Caco-2 (cell line): ENCODE data around the gene GSK3A. TPM values are rescaled to one million over a fixed set of nuclear protein-coding genes. Genes with fewer than 3 reads are reported as not detected.

Experiments
- BruUV-seq: library from RNA; stranded (reverse); fragments of 400-500 nt; replicated peaks from 2 replicates; lab custom pipeline; 2021; lab: Mats Ljungman, UMichigan
- CTCF ChIA-PET: fragments of 300-600 bp; sonication (Branson Sonifier 250); formaldehyde crosslinking; loops from one replicate; lab custom pipeline; 2022; ENCODE audit warnings: antibody characterized with exemption; lab: Charles Lee
- POLR2A ChIA-PET: fragments of 300-600 bp; sonication (Branson Sonifier 250); formaldehyde crosslinking; loops from one replicate; lab custom pipeline; 2022; ENCODE audit warnings: antibody characterized with exemption; lab: Charles Lee
- DNase-seq, 2 experiments: peaks; one replicate each; pipeline versions ENCODE4 v3.0.0 to v3.0.0-alpha.2; 2020 to 2022
- H3K27me3 ChIP-seq: replicated peaks from 2 replicates; pipeline ENCODE4 v1.6.0; 2011; ENCODE audit warnings: low read length; ENCODE audit not compliant: control insufficient read depth, insufficient read depth
- H3K36me3 ChIP-seq: 2 replicates; pipeline ENCODE4 v1.5.1; 2011; ENCODE audit warnings: low read length; ENCODE audit not compliant: control insufficient read depth, insufficient read depth
- H3K4me1 ChIP-seq: fragments of 250-450 bp; sonication (Bioruptor Pico); 2 replicates; pipeline ENCODE4 v1.5.1; 2020; ENCODE audit warnings: mild to moderate bottlenecking
- H3K4me3 ChIP-seq: 2 replicates; pipeline ENCODE4 v1.5.1; 2011; ENCODE audit warnings: low read depth, mild to moderate bottlenecking, control low read depth, low read length
- H3K9me3 ChIP-seq: fragments of 250-450 bp; sonication (Bioruptor Pico); 2 replicates; pipeline ENCODE4 v1.5.1; 2020; ENCODE audit warnings: mild to moderate bottlenecking, moderate library complexity
- H3K27ac Mint-ChIP-seq: one replicate; pipeline ENCODE4 v1.8.0; 2022; ENCODE audit warnings: mixed read lengths; ENCODE audit not compliant: unreplicated experiment
- H3K27me3 Mint-ChIP-seq: one replicate; pipeline ENCODE4 v1.8.0; 2022; ENCODE audit warnings: mixed read lengths; ENCODE audit not compliant: insufficient read depth, unreplicated experiment
- H3K36me3 Mint-ChIP-seq: one replicate; pipeline ENCODE4 v1.8.0; 2022; ENCODE audit warnings: mild to moderate bottlenecking, mixed read lengths; ENCODE audit not compliant: insufficient read depth, unreplicated experiment
- H3K4me1 Mint-ChIP-seq: one replicate; pipeline ENCODE4 v1.8.0; 2022; ENCODE audit warnings: low read depth, mixed read lengths; ENCODE audit not compliant: unreplicated experiment
- H3K4me3 Mint-ChIP-seq: one replicate; pipeline ENCODE4 v1.8.0; 2022; ENCODE audit warnings: mild to moderate bottlenecking, moderate library complexity, mixed read lengths; ENCODE audit not compliant: unreplicated experiment
- H3K9me3 Mint-ChIP-seq: one replicate; pipeline ENCODE4 v1.8.0; 2022; ENCODE audit warnings: mixed read lengths; ENCODE audit not compliant: unreplicated experiment
- intact Hi-C: fragments of 100-400 bp; cut with micrococcal nuclease; formaldehyde crosslinking; loops from one replicate; pipeline ENCODE4 v1.10.0; 2022; ENCODE audit not compliant: unreplicated experiment
- total RNA-seq: library from RNA; stranded (reverse); gene quantifications from 2 replicates; pipeline ENCODE4 v1.2.3, GENCODE V29; 2022
- TF ChIP-seq, protein P1 (sequence below), 2 experiments: fragments of 200-600 bp in 1 of 2; IDR thresholded peaks; 1 replicate in 1 of 2; 2 replicates in 1 of 2; pipeline versions ENCODE4 v1.5.1 to v1.8.0; 2011 to 2022; ENCODE audit warnings: antibody characterized with exemption in 1 of 2, control low read depth in 1 of 2, inconsistent platforms in 1 of 2, low read depth in 1 of 2, low read length in 1 of 2, mild to moderate bottlenecking in 1 of 2, moderate library complexity in 1 of 2; ENCODE audit not compliant: insufficient read depth in 1 of 2, severe bottlenecking in 1 of 2, unreplicated experiment in 1 of 2

The GSK3A gene
- total RNA-seq, 1 experiment from 2014 or later: 59.6 TPM

DNA sequence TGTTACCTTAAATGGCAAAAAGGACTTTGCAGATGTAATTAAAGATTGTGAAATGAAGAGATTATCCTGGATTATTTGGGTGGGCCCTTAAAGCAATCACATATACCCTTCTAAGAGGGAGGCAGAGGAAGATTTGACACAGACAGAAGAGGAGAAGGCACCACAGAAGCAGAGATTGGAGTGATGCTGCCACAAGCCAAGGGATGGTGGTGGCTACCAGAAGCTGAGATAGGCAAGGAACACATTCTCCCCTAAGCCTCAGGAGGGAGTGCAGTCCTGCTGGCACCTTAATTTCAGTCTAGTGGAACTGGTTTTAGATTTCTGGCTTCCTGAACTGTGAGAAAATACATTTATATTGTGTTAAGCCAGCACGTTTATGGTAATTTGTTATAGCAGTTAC, 49.1 kb downstream of the GSK3A start:
- TF ChIP-seq, protein P1, sequence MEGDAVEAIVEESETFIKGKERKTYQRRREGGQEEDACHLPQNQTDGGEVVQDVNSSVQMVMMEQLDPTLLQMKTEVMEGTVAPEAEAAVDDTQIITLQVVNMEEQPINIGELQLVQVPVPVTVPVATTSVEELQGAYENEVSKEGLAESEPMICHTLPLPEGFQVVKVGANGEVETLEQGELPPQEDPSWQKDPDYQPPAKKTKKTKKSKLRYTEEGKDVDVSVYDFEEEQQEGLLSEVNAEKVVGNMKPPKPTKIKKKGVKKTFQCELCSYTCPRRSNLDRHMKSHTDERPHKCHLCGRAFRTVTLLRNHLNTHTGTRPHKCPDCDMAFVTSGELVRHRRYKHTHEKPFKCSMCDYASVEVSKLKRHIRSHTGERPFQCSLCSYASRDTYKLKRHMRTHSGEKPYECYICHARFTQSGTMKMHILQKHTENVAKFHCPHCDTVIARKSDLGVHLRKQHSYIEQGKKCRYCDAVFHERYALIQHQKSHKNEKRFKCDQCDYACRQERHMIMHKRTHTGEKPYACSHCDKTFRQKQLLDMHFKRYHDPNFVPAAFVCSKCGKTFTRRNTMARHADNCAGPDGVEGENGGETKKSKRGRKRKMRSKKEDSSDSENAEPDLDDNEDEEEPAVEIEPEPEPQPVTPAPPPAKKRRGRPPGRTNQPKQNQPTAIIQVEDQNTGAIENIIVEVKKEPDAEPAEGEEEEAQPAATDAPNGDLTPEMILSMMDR (IDR thresholded peaks at IDR 0.05; ENCODE audit: insufficient read depth in 1 of 2, low read depth in 1 of 2, low read length in 1 of 2, severe bottlenecking in 1 of 2, unreplicated experiment in 1 of 2): no peak
- POLR2A ChIA-PET: no interaction called here
- intact Hi-C loops: no loop called here

DNA sequence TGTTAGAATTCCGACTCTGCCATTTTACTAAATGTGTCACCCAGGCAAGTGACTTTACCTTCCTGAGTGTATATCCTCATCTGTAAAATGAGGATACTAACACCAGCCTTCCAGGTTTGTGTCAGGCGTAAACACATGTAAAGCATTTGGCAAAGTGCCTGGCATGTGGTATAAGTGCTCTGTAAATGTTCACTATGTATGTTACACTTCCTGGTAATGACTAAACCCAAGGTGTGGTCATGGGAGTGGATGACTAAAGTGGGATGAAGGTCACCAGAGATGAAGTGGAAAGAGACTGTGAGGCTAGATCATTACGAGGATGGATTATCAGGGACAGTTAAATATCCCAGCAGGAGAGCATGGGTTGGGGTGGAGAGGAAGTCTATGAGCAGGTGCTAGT, 50.5 kb downstream of the GSK3A start:
- no peak overlapping the region for H3K4me3 ChIP-seq
- ChIA-PET POLR2A (no interaction called here), CTCF (no interaction called here)
- no peaks in the 10 kb centered on the region; the same call in 1 of the 2 replicates for H3K9me3 ChIP-seq
- peaks cover 11% of the 10 kb centered on the region; the same call in 1 of the 2 replicates for H3K4me1 ChIP-seq
- Mint-ChIP-seq H3K27me3 (peaks cover 3% of the 10 kb centered on the region), H3K27ac (no peak overlapping the region), H3K9me3 (peaks cover 13% of the 10 kb centered on the region), H3K4me1 (no peaks in the 10 kb centered on the region), H3K36me3 (peaks cover 9% of the 10 kb centered on the region), H3K4me3 (no peak overlapping the region)
- TF ChIP-seq, protein P1 (IDR thresholded peaks at IDR 0.05; ENCODE audit: insufficient read depth in 1 of 2, low read depth in 1 of 2, low read length in 1 of 2, severe bottlenecking in 1 of 2, unreplicated experiment in 1 of 2): no peak
- no TSS peak for BruUV-seq
- intact Hi-C loops: no loop called here
- no peak for DNase-seq
- no peaks in the 10 kb centered on the region; the same call in 1 of the 2 replicates for H3K27me3 ChIP-seq
- no peaks in the 10 kb centered on the region for H3K36me3 ChIP-seq

More for the DNA sequence above, 49.1 kb downstream of the GSK3A start:
- Mint-ChIP-seq H3K27ac (no peak overlapping the region), H3K27me3 (peaks cover 3% of the 10 kb centered on the region), H3K4me3 (no peak overlapping the region), H3K9me3 (peaks cover 13% of the 10 kb centered on the region), H3K4me1 (no peaks in the 10 kb centered on the region), H3K36me3 (peaks cover 22% of the 10 kb centered on the region)
- Histone ChIP-seq H3K9me3 (no peaks in the 10 kb centered on the region; the same call in 1 of the 2 replicates), H3K36me3 (0 out of 2 replicates have a peak, but pooled peaks cover 1% of the 10 kb centered on the region), H3K4me3 (no peak overlapping the region), H3K4me1 (peaks cover 11% of the 10 kb centered on the region; the same call in 1 of the 2 replicates), H3K27me3 (no peaks in the 10 kb centered on the region; the same call in 1 of the 2 replicates)
- CTCF ChIA-PET: no interaction called here
- no peak for DNase-seq
- no TSS peak for BruUV-seq

DNA sequence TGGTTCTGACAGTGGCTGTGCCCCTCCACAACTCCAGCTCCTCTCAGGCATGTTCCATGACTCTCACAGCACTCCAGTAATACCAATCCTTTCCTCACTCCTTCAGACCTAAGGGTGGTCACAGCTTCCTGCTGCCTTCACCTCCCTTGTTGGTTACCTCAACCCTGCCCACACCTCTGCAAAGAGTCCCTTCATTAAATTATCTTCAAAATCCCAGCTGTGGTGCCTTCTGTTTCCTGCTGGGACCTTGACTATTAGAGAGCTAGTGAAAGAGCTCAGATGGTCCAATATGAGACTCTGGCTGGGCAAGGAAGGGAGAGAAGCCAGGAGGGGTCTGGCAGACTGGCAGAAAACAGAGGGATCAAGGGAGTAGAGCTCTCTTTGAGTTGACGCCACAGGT, 51.1 kb downstream of the GSK3A start:
- DNase-seq: no peak
- intact Hi-C loops: no loop called here
- no peaks in the 10 kb centered on the region; the same call in 1 of the 2 replicates for H3K9me3 ChIP-seq
- Mint-ChIP-seq H3K27ac (no peak overlapping the region), H3K36me3 (peaks cover 4% of the 10 kb centered on the region), H3K4me1 (no peaks in the 10 kb centered on the region), H3K9me3 (peaks cover 13% of the 10 kb centered on the region), H3K27me3 (peaks cover 3% of the 10 kb centered on the region), H3K4me3 (no peak overlapping the region)
- ChIA-PET POLR2A (no interaction called here), CTCF (no interaction called here)
- no peaks in the 10 kb centered on the region; the same call in 1 of the 2 replicates for H3K27me3 ChIP-seq
- no peaks in the 10 kb centered on the region for H3K36me3 ChIP-seq
- H3K4me3 ChIP-seq: no peak overlapping the region
- TF ChIP-seq, protein P1 (IDR thresholded peaks at IDR 0.05; ENCODE audit: insufficient read depth in 1 of 2, low read depth in 1 of 2, low read length in 1 of 2, severe bottlenecking in 1 of 2, unreplicated experiment in 1 of 2): no peak
- BruUV-seq: no TSS peak
- peaks cover 11% of the 10 kb centered on the region; the same call in 1 of the 2 replicates for H3K4me1 ChIP-seq
